AG04449 (cell line): ENCODE data around the gene SPACA5.
"Not testable (repeated sequence)": the region's sequence is repeated elsewhere in the genome, so short reads cannot be mapped to it uniquely, and the experiment has no call there.

Experiments used
- CTCF ChIA-PET: fragments of 350-600 bp; formaldehyde crosslinking; extraction: SDS; loops from one replicate; lab custom pipeline; 2021; ENCODE audit warnings: antibody characterized with exemption; lab: Yijun Ruan, JAX
- POLR2A ChIA-PET: fragments of 400-600, 350-600 bp; formaldehyde crosslinking; extraction: SDS; loops from one replicate; lab custom pipeline; 2020; ENCODE audit warnings: antibody characterized with exemption, inconsistent platforms; lab: Yijun Ruan, JAX
- DNase-seq: peaks from one replicate; pipeline ENCODE4 v3.0.0-alpha.2; 2010; ENCODE audit warnings: low read depth, low spot score
- H3K4me3 ChIP-seq: 2 replicates; pipeline ENCODE4 v1.5.1; 2011; ENCODE audit warnings: low read depth, mild to moderate bottlenecking, control low read depth, low read length
- CTCF ChIP-seq: IDR thresholded peaks from one replicate; pipeline ENCODE4 v1.5.1; 2011; ENCODE audit warnings: mild to moderate bottlenecking, moderate library complexity, low read length, control low read depth, inconsistent platforms; ENCODE audit not compliant: insufficient read depth; ENCODE audit errors: missing control alignments

Gene SPACA5

GRCh38 chrX:48006688-48007087 lies at the start of gene SPACA5:
SPACA5 (plus strand) TSS chrX:48006988; CDS start chrX:48007803, 815 bp downstream.
- CTCF ChIA-PET, DNase-seq, POLR2A ChIA-PET, H3K4me3 ChIP-seq: not testable (repeated sequence)

- POLR2A ChIA-PET, DNase-seq, H3K4me3 ChIP-seq: not testable (repeated sequence)
- CTCF ChIA-PET, result interaction anchor here (1.1 kb wide), 1 partner anchor 68 kb away, joined by 4 read pairs; no protein-coding TSS in a partner anchor
These were observed 48.6 kb upstream of the SPACA5 start for GRCh38 chrX:47958206-47958605.

GRCh38 chrX:47958761-47959342 lies 47.9 kb upstream of the SPACA5 start:
- DNase-seq, result no peak
- TF ChIP-seq CTCF, result peak; percentile 8
- CTCF ChIA-PET, result interaction anchor here (1.1 to 1.5 kb wide), 2 partner anchors 68 kb away, joined by 4 to 5 read pairs; no protein-coding TSS in a partner anchor
- H3K4me3 ChIP-seq, result no peak overlapping the region
- POLR2A ChIA-PET, result no interaction called here

GRCh38 chrX:47960406-47960805 lies 46.4 kb upstream of the SPACA5 start:
- CTCF ChIA-PET, result interaction anchor here (1.5 kb wide), 1 partner anchor 66 kb away, joined by 5 read pairs; no protein-coding TSS in a partner anchor
- H3K4me3 ChIP-seq, result no peak overlapping the region
- no peak for TF ChIP-seq CTCF
- POLR2A ChIA-PET, result no interaction called here
- no peak for DNase-seq

- POLR2A ChIA-PET, CTCF ChIA-PET, H3K4me3 ChIP-seq, DNase-seq: not testable (repeated sequence)
These were observed 45.0 kb upstream of the SPACA5 start for GRCh38 chrX:47961830-47962229.

- H3K4me3 ChIP-seq, POLR2A ChIA-PET, DNase-seq, CTCF ChIA-PET: not testable (repeated sequence)
These were observed 41.3 kb upstream of the SPACA5 start for GRCh38 chrX:47965526-47965925.

- POLR2A ChIA-PET, result no interaction called here
These were observed 33.6 kb upstream of the SPACA5 start for GRCh38 chrX:47973235-47973634.

More at GRCh38 chrX:47973235-47973634, 33.6 kb upstream of the SPACA5 start:
- no peak overlapping the region for H3K4me3 ChIP-seq
- no peak for TF ChIP-seq CTCF
- no peak for DNase-seq
- CTCF ChIA-PET, result no interaction called here
